Activated T-cell treated with anti-CD3 and anti-CD28 coated beads, Interleukin-2, amount 50 U/mL, for 72 hours (primary cell): ENCODE data around the gene ADCY5. TPM values are rescaled to one million over a fixed set of nuclear protein-coding genes. Genes with fewer than 3 reads are reported as not detected.

ENCODE experiments used
- ATAC-seq, 2 donors: fragments of 150-1000 bp; cut with Tn5 transposase; replicated peaks in 1 of 2; 2 replicates each; pipeline ENCODE4 v1.10.0; 2021; ENCODE audit warnings: moderate library complexity in 2 of 2, mild to moderate bottlenecking in 1 of 2
- DNase-seq, 2 donors: peaks; one replicate each; pipeline ENCODE4 v3.0.0; 2021 to 2022; ENCODE audit warnings: mixed read lengths in 1 of 2
- H3K27ac Mint-ChIP-seq: one replicate; pipeline ENCODE4 v1.8.0; 2022; ENCODE audit warnings: mild to moderate bottlenecking, moderate library complexity, mixed read lengths
- H3K27me3 Mint-ChIP-seq: one replicate; pipeline ENCODE4 v1.8.0; 2022; ENCODE audit warnings: low read depth, mixed read lengths
- H3K36me3 Mint-ChIP-seq, 2 donors: one replicate each; pipeline ENCODE4 v1.8.0; 2022; ENCODE audit warnings: mixed read lengths in 2 of 2, mild to moderate bottlenecking in 1 of 2; ENCODE audit not compliant: insufficient read depth in 2 of 2
- H3K4me1 Mint-ChIP-seq: one replicate; pipeline ENCODE4 v1.8.0; 2022; ENCODE audit warnings: low read depth, mixed read lengths
- H3K4me3 Mint-ChIP-seq, 2 donors: one replicate each; pipeline ENCODE4 v1.8.0; 2022; ENCODE audit warnings: mild to moderate bottlenecking in 2 of 2, mixed read lengths in 2 of 2, moderate library complexity in 2 of 2
- H3K9me3 Mint-ChIP-seq, 2 donors: one replicate each; pipeline ENCODE4 v1.8.0; 2022; ENCODE audit warnings: mixed read lengths in 2 of 2
- total RNA-seq, 2 donors: library from RNA; stranded (reverse); gene quantifications; one replicate each; pipeline ENCODE4 v1.2.3, GENCODE V29; 2022

ADCY5 gene
- total RNA-seq, 2 donors from 2014 or later: not detected

DNA sequence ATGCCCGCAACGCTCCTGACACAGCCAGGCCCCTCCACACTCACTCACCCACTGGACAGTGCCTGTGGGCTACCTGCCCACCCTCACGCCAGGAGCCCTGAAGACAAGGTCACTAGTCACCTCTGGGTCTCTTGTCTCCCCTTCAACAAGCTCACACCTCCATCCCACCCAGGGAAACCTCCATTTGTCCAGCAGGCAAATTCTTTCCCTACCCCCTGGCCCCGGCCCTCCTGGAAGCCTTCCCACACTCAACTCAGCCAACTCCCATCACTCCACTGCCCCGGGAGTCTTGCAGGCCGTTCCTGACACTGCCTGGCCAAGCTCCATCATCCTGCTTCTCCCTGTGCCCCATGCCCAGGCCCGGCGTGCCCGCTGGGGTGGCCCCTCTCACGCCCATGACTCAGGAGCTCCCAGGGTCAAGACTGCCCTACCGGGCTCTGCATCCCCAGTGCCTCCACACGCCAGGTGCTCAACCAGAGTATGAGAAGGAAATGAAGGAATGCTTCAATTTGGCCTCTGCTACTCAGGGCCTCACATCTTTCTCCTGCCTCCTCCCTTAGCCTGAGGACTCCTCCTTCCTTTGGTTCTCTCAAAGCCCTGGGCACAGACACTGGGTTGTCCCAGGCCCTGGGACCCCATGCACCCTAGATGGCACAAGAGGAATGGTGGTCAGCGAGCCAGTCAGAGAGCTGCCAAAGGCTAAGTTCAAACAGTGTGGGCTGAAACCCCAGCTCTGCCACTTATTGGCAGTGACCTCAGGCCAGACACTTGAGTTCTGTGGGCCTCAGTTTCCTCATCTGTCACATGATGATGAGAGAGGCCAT, 158.6 kb downstream of the ADCY5 start:
- no peak for DNase-seq
- no peak for ATAC-seq
- H3K9me3 Mint-ChIP-seq: no peaks in the 10 kb centered on the region
- no peak overlapping the region for H3K4me3 Mint-ChIP-seq
- H3K36me3 Mint-ChIP-seq: no peaks in the 10 kb centered on the region
- no peak overlapping the region for H3K27ac Mint-ChIP-seq
- peaks cover 11% of the 10 kb centered on the region for H3K27me3 Mint-ChIP-seq
- no peaks in the 10 kb centered on the region for H3K4me1 Mint-ChIP-seq

DNA sequence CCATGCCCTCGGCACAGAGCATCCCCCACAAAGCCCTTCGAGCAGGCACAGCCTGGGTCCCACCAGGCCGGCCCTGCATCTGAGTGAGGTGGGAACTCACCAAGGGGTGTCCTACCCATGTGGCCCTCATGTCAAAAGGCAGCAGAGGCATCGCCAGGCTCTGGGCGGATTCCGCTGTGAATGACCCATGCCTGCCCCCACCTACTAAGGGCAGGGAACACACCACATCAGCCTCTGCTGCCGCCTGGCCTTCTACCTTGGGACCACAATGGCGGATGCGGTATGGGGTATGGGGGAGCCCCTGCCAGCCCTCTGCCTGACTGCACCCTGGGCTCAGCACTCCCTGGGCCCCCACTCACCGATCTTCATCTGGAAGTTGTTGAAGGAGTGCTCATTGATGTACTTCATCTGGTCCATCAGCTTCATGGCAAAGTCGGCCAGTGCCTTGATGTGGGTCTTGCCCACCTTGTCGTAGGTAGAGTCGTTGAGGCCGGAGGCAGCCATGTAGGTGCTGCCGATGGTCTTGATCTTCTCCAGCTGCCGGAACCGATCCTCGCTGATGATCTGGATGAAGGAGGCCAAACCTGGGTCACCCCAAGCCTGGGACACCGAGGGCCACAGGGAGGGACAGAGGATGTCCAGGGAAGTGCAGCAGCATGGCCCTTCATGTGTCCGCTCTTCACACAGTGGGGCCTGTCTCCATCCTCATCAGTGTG, 159.3 kb downstream of the ADCY5 start:
- DNase-seq: no peak
- Mint-ChIP-seq H3K4me3 (no peak overlapping the region), H3K9me3 (no peaks in the 10 kb centered on the region), H3K36me3 (no peaks in the 10 kb centered on the region), H3K27me3 (peaks cover 9% of the 10 kb centered on the region), H3K4me1 (no peaks in the 10 kb centered on the region), H3K27ac (no peak overlapping the region)
- no peak for ATAC-seq

DNA sequence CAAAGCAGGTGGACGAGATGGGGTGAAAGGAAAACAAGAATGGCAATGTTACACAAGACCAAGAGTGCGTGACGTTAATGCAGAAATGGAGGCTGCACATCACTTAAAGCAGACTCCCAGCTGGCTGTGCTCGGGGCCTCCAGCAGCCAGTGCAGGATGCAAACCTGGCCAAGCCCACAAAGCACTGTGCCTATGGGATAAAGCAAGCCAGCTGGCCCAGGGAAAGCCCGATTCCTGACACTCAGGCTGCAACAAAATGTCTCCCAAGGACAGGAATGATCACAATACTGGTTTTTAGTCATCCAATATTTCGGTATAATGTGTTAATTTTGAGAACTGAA, 161.0 kb downstream of the ADCY5 start:
- Mint-ChIP-seq H3K36me3 (no peaks in the 10 kb centered on the region), H3K27me3 (no peaks in the 10 kb centered on the region), H3K9me3 (no peaks in the 10 kb centered on the region), H3K27ac (no peak overlapping the region), H3K4me3 (no peak overlapping the region), H3K4me1 (no peaks in the 10 kb centered on the region)
- DNase-seq (no peak), ATAC-seq (no peak)

DNA sequence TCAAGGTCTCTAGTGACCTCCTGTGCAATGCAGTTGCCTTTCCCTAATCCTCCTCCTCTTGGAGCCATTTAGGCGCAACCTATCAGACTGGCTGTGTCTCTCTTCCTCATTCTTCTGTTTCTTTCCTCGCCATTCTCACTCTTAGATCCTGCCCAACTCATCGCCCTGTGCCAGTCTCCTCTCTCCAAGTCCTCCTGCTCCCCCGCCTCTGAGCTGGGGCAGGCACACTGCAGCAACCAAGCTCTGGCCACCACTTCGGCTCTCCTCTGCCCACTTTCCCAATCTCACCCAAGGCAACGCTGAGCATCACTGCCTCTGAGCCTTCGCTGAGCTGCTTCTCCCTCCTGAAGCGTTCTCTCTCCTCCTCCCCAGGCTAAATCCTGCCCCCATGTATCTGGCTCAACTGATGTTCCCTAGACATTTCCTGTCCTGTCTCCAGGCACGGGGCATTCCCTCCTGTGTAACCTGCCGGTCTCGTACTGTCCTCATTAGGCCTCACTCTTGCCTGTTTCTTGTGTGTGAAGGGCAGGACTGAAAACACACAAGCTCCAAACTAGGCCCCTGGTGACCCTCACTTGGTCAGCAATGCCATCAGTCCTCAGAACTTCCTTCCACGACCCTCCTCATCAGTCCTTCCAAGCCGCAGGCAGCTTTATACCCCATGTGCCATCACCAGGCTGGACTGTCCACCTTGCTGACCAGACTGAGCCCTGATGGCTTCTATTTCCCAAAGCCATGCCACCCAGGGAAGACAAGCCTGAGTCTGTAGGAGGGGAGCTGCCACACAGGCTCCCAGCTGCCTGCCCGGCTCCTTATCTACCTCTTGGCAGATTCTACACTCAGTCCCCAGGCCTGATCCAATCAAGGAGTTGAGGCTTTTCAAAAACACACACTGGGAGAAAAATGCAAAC, 161.6 kb downstream of the ADCY5 start:
- DNase-seq (no peak), ATAC-seq (no peak)
- Mint-ChIP-seq H3K27me3 (no peaks in the 10 kb centered on the region), H3K27ac (no peak overlapping the region), H3K36me3 (no peaks in the 10 kb centered on the region), H3K9me3 (no peaks in the 10 kb centered on the region), H3K4me1 (no peaks in the 10 kb centered on the region), H3K4me3 (no peak overlapping the region)

DNA sequence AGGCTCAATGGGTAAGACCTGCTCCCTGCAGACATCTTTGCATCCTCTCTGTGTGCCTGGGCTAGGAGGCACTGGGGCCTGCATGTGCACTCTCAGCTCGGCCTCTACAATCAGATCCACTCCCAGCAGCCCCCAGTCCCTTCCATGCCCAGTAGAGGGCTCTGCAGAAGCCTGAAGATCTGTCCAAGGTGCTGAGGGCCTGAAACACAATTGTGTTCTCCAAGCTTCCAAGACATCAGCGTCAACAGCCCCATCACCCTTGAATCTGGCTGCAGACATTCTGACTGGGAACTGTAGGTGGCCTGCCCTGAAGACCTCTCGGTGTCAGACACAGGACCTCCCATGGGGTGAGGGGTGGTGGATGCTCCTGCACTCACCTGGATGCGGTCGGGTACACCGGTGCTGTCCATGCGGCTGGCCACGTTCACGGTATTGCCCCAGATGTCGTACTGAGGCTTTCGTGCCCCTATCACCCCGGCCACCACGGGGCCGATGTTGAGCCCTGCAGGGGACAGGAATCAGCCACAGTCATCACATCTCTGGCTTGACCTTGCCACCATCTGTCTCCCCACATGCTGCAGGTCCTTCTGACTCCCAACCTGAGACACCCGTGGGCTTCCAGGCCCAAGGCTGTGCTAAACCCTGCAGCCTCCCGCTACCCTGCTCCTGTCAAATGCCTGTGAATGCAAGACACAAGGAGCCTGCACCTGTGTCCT, 162.4 kb downstream of the ADCY5 start:
- ATAC-seq: peak; percentile 66 to 69
- H3K36me3 Mint-ChIP-seq: no peaks in the 10 kb centered on the region
- no peak overlapping the region for H3K27ac Mint-ChIP-seq
- H3K4me3 Mint-ChIP-seq: no peak overlapping the region
- DNase-seq: peak; percentile 41 to 43
- no peaks in the 10 kb centered on the region for H3K4me1 Mint-ChIP-seq
- H3K27me3 Mint-ChIP-seq: no peaks in the 10 kb centered on the region
- no peaks in the 10 kb centered on the region for H3K9me3 Mint-ChIP-seq

DNA sequence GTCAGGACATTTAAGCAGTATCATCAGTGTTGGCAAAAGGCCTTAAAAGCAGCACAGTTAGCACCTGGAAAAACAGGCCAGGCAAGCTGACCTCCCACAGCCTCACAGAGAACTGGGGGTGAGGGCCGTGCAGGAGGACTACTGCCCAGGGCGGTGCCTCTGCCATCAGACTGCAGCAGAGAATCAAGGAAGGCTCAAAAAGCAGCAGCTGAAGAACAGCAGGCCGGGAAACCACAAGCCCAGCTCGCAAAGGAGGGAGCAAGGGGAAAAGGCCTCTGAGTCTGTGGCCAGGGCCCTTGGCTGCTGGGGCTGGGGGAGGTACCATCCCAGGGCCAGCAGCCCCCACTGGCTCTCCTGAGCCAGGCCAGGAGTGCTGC, 163.0 kb downstream of the ADCY5 start:
- Mint-ChIP-seq H3K4me1 (no peaks in the 10 kb centered on the region), H3K36me3 (no peaks in the 10 kb centered on the region), H3K9me3 (no peaks in the 10 kb centered on the region), H3K27me3 (no peaks in the 10 kb centered on the region), H3K27ac (no peak overlapping the region), H3K4me3 (no peak overlapping the region)
- DNase-seq: no peak
- ATAC-seq: no peak

DNA sequence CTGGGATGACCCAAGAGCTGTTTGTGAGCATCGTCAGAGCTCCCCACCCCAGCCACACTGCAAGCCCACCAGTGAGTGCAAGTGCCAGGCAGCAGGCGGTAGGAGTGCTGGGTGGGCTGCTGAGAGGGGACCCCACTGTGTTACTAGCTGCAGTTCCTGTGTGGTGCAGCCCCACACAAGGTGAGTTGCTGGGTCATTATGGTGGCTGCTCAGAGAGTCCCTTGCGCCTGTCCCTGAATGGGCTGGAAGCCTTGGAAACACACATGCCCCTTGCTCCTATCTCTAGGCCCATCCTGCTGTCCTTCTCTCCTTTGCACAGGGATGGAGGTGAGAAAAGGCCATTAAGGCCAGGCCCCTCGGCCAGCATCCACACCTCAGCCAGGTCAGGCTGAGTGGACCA, 163.4 kb downstream of the ADCY5 start:
- ATAC-seq: no peak
- DNase-seq: no peak
- Mint-ChIP-seq H3K4me1 (peaks cover under 1% of the 10 kb centered on the region), H3K27me3 (no peaks in the 10 kb centered on the region), H3K36me3 (no peaks in the 10 kb centered on the region), H3K27ac (no peak overlapping the region), H3K9me3 (no peaks in the 10 kb centered on the region), H3K4me3 (no peak overlapping the region)

DNA sequence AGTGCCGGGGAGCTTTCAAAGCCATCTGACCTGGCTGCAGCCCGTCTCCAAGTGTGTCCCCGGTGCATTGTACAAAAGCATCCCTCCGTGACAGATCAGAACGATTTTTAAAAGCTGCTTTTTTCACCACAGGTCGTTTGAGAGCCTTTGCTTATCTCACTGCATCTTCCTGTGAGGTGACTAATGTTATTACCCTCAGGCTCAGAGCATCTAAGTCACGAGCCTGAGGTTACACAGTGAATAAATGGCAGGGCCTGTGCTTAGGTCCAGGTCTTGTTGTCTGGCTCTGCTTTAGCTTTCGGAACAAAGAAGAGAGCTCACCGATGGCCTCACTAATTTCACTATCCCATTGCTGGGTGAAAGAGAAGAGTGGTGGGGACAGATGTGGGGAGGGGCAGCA, 163.8 kb downstream of the ADCY5 start:
- no peaks in the 10 kb centered on the region for H3K36me3 Mint-ChIP-seq
- no peaks in the 10 kb centered on the region for H3K9me3 Mint-ChIP-seq
- H3K4me1 Mint-ChIP-seq: peaks cover 5% of the 10 kb centered on the region
- no peak overlapping the region for H3K4me3 Mint-ChIP-seq
- ATAC-seq (no peak), DNase-seq (no peak)
- no peak overlapping the region for H3K27ac Mint-ChIP-seq
- H3K27me3 Mint-ChIP-seq: no peaks in the 10 kb centered on the region

DNA sequence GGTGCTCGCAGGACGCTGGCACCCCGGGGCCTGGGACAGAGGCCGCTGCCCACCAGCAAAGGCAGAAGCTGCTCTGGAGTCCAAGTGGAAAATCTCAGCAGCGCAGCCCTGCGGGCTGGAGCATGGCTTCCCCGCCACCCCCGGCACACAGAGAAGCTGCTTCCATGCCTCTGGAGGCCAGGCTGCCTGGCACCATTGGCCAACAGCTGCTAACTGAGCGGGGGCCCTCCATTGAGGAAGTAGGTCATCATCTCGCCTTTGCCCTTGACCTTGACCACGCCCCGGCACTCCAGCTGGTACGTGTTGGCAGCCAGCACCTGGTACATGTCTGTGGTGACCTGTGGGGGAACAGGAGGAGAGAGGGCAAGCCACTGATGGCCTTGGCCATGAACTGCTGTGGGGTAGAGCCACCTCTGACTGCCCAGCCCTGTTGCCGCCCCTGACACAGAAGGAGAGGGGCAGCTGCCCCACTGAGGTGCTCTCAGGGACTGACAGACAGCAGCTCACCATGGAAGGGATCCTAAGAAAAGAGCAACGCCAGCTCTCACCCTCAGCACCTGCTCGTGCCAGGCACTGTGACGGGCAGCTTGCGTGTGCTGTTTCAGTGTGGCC, 164.4 kb downstream of the ADCY5 start:
- Mint-ChIP-seq H3K36me3 (no peaks in the 10 kb centered on the region), H3K4me3 (no peak overlapping the region), H3K4me1 (peaks cover 5% of the 10 kb centered on the region)

DNA sequence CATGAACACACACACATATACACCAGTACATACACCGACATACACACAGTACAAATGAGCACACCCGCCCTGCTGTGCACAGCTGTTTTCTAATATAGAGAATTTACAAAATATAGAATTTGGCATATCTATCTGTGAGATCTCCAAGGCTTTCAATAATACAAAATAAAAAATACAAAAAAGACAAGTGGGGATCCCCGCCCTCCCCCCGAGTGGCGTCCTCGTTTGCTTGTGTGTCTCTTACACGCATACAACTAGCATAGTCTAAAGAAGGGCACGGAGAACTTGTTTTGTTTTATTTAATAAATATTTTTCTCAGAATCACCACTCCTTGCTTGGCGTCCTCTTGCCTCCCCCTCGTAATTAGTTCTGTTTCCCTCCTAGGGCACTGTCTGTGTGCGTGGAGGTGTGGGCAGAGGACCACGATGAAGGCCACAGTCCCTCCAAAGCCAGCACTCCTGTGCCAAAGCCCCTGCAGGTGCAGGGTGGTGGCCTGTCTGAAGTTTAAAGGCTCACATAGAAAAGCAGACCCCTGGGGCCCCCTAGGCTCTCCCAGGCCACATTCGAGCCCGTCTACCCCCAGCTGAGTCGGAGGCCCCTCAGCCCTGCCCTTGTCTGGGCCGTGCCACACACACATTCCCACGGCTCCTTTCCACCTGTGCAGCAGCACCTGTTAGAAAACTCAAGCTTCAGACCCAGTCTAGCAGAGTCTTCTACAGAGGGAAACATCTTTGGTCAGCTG, 165.1 kb downstream of the ADCY5 start:
- H3K9me3 Mint-ChIP-seq: no peaks in the 10 kb centered on the region
- H3K4me3 Mint-ChIP-seq: no peak overlapping the region
- H3K4me1 Mint-ChIP-seq: peaks cover 5% of the 10 kb centered on the region
- ATAC-seq (no peak), DNase-seq (no peak)
- H3K36me3 Mint-ChIP-seq: no peaks in the 10 kb centered on the region
- no peaks in the 10 kb centered on the region for H3K27me3 Mint-ChIP-seq
- H3K27ac Mint-ChIP-seq: no peak overlapping the region

More for the DNA sequence above, 164.4 kb downstream of the ADCY5 start:
- H3K27ac Mint-ChIP-seq: no peak overlapping the region
- no peaks in the 10 kb centered on the region for H3K9me3 Mint-ChIP-seq
- DNase-seq (no peak), ATAC-seq (no peak)
- H3K27me3 Mint-ChIP-seq: no peaks in the 10 kb centered on the region

DNA sequence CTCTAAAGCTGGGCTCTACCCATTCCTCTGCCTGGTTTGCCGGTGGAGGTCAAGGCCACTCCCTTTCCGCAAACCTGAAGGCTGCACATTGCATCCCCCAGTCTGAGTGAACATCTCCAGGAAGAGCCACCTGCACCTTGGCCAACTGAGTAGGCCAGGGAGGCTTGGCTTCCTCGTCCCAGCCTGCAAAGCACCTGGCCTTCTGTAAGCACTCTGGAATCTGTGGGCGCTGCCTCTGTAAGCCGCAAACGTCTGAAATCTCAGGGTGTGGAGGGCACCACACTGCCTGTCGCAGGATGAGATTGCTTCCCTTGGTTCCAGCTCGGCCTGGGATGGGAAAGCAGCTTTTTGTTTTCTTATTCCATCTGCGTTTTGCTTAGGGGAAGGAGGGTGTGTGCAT, 165.8 kb downstream of the ADCY5 start:
- no peaks in the 10 kb centered on the region for H3K36me3 Mint-ChIP-seq
- no peak overlapping the region for H3K4me3 Mint-ChIP-seq
- DNase-seq (no peak), ATAC-seq (no peak)
- no peaks in the 10 kb centered on the region for H3K27me3 Mint-ChIP-seq
- H3K27ac Mint-ChIP-seq: no peak overlapping the region
- H3K4me1 Mint-ChIP-seq: peaks cover 5% of the 10 kb centered on the region
- H3K9me3 Mint-ChIP-seq: no peaks in the 10 kb centered on the region

DNA sequence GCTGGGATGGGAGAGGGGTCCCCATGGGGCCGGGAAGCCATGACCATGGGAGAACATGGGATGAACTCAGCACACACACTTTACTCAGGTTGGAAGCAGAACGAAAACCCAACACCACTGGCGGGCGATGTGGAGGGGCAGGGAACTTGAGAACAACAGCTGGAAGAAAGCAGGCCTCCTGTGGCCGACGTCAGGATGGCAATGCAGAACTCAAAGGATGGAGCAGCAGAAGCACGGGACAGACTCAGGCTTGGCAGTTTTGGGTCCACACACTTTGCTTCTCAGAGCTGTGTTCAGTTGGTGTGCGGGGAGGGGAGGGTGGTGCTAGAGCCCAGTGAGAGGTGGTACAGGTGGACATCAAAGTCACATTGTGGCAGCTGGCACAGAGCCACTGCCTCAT, 166.4 kb downstream of the ADCY5 start:
- no peaks in the 10 kb centered on the region for H3K36me3 Mint-ChIP-seq
- H3K9me3 Mint-ChIP-seq: no peaks in the 10 kb centered on the region
- H3K4me3 Mint-ChIP-seq: no peak overlapping the region
- DNase-seq (no peak), ATAC-seq (no peak)
- H3K27ac Mint-ChIP-seq: no peak overlapping the region
- no peaks in the 10 kb centered on the region for H3K27me3 Mint-ChIP-seq
- H3K4me1 Mint-ChIP-seq: peaks cover 5% of the 10 kb centered on the region
